ENCODE data around the gene ZC3HAV1. TPM values are rescaled to one million over a fixed set of nuclear protein-coding genes. Genes with fewer than 3 reads are reported as not detected.

Gene ZC3HAV1
- total RNA-seq (2016; rRNA removed; fragmentation: Illumina TruSeq; extraction: Trizol) (23.7 and 33.5 TPM in 2 replicates), polyA plus RNA-seq (2011; rRNA removed) (12.7 and 13.7 TPM in 2 replicates), polyA minus RNA-seq (2011; rRNA and poly(A)+ RNA removed; ENCODE audit: low replicate concordance) (30.1 and 55.4 TPM in 2 replicates), Bru-seq, nascent RNA (percentile 72 among the genes with signal in this experiment), BruChase-seq, experiment 1, labeled RNA remaining after a 6-hour chase (percentile 84 among the genes with signal in this experiment), BruChase-seq, experiment 2, labeled RNA remaining after a 2-hour chase (percentile 77 among the genes with signal in this experiment)
- total RNA-seq (2016; cell fraction: cytosol; rRNA removed; fragmentation: Illumina TruSeq; extraction: Trizol; ENCODE audit: low read depth): 3.5 and 4.3 TPM in 2 replicates
- total RNA-seq (2016; cell fraction: insoluble cytoplasmic fraction; rRNA removed; fragmentation: Illumina TruSeq; extraction: Trizol): 22.9 and 29.8 TPM in 2 replicates
- 9.5 and 10.0 TPM in 2 replicates for total RNA-seq (2016; cell fraction: membrane; rRNA removed; fragmentation: Illumina TruSeq; extraction: Trizol)
- 19.8 and 20.1 TPM in 2 replicates for total RNA-seq (2016; cell fraction: nucleus; rRNA removed; fragmentation: Illumina TruSeq; extraction: Trizol)
- polyA plus RNA-seq (2011; cell fraction: cytosol; rRNA removed): 6.8 and 12.0 TPM in 2 replicates
- 5.7 and 7.7 TPM in 2 replicates for polyA plus RNA-seq (2011; cell fraction: nucleus; rRNA removed)
- polyA plus RNA-seq (2012): 9.0 and 9.1 TPM in 2 replicates
- polyA plus RNA-seq (2016; cell fraction: cytosol; fragmentation: Illumina TruSeq; extraction: Trizol; ENCODE audit: low read depth): 0.80 and 0.85 TPM in 2 replicates
- polyA plus RNA-seq (2016; cell fraction: insoluble cytoplasmic fraction; fragmentation: Illumina TruSeq; extraction: Trizol; ENCODE audit: low read depth): 25.7 and 27.7 TPM in 2 replicates
- 2.5 and 2.7 TPM in 2 replicates for polyA plus RNA-seq (2016; cell fraction: membrane; fragmentation: Illumina TruSeq; extraction: Trizol; ENCODE audit: low read depth)
- 17.5 and 18.1 TPM in 2 replicates for polyA plus RNA-seq (2016; cell fraction: nucleus; fragmentation: Illumina TruSeq; extraction: Trizol; ENCODE audit: insufficient read depth, low read depth)
- polyA minus RNA-seq (2011; cell fraction: cytosol; rRNA and poly(A)+ RNA removed): 18.6 and 25.6 TPM in 2 replicates
- polyA minus RNA-seq (2011; cell fraction: nucleus; rRNA and poly(A)+ RNA removed): 17.3 and 24.6 TPM in 2 replicates
- long read RNA-seq, experiment 1, full-length matches to known transcripts: 3 of 19 reads
- long read RNA-seq, experiment 1, partial matches to known transcripts: 3 of 19 reads
- long read RNA-seq, experiment 1, other reads (novel, unspliced or antisense): 13 of 19 reads
- long read RNA-seq, experiment 2, full-length matches to known transcripts: 2 of 25 reads
- long read RNA-seq, experiment 2, partial matches to known transcripts: 1 of 25 reads
- long read RNA-seq, experiment 2, other reads (novel, unspliced or antisense): 22 of 25 reads

DNA sequence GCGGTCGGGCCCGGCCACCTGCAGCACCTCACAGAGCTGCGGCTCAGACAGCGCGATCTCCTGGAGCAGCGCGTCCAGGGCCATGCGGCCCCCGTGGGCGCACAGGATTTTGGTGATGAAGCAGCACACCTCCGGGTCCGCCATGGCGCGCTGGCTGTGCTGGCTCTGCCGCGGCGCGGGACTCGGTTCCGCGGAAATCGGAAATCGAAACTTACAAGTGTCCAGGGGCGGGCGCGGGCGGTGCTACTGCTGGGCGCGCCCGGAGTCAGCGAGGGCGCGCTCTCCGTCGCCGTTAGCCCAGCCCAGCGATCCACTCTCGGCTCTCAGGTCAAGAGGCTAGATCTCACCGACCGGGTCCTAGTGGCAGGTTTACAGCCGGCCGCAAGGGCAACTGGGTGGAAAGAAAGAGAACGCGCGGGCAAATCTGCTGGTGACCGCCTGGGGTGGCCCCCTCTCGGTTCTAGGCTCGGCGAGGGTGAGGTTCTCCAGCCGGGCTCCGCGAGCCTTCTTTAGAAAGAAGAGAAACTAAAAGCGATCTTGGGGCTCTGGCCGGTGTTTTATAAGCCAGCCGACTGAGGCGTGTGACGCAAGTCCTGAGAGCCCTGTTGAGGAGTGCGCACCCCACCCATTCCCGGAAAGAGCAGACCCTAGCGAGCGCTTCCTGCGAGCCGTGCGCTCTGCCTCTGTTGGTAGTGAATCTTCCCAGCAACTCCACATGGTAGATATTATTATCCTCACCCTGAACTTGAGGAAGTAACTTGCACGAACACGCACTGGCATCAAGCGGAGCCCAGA is at the start of gene ZC3HAV1:
Gene ZC3HAV1 (minus strand): TSS at position 533 of the 795 bp plus-strand sequence. CDS start 389 bp downstream, at position 144.
- DNase-seq (ENCODE audit: low spot score) (peak; percentile 76), ATAC-seq (peak; percentile 93), FAIRE-seq (peak; percentile 60)
- intact Hi-C loops (cut with micrococcal nuclease; ENCODE audit: unreplicated experiment): loop anchor here (1.0 to 10.0 kb wide), 3 partner anchors 8 to 235 kb away; partner anchors contain the start of genes FMC1 and UBN2
- CTCF ChIA-PET (ENCODE audit: low intra/inter-chr PET ratio, low total read pairs): no interaction called here
- H3K4me3 ChIP-seq (replicated peaks in 1 of 3; ENCODE audit: insufficient read depth in 1 of 3, low read depth in 2 of 3, low read length in 3 of 3): peak within 1 kb of the TSS; percentile 72 to 91 (median 80)
- no peaks in the 10 kb centered on the region for H3K36me3 ChIP-seq (replicated peaks in 1 of 2; ENCODE audit: control insufficient read depth in 1 of 2, insufficient read depth in 2 of 2, low read length in 2 of 2)
- H2AFZ ChIP-seq (ENCODE audit: low read length): peak within 1 kb of the TSS; percentile 66
- in situ Hi-C loops (cut with HindIII; ENCODE audit: extremely low pct_ligation_motif_present, low pct_unique_long_range_greater_than_20kb): no loop called here
- peak within 1 kb of the TSS; percentile 91 for H3K27ac ChIP-seq (ENCODE audit: extremely low read length, insufficient read depth, low read length)
- no peaks in the 10 kb centered on the region for H4K20me1 ChIP-seq (ENCODE audit: insufficient read depth, low read length)
- peak within 1 kb of the TSS; percentile 77 for H3K9ac ChIP-seq (ENCODE audit: insufficient read depth, low read depth, low read length)
- 1% methylated on average over 44 of the region's 68 CpGs for WGBS (ENCODE audit: low lambda C conversion rate)
- peaks cover 41% of the 10 kb centered on the region for H3K79me2 ChIP-seq (ENCODE audit: insufficient read depth, low read length)
- no peaks in the 10 kb centered on the region for H3K9me3 ChIP-seq (ENCODE audit: low read length)
- H3K4me1 ChIP-seq (ENCODE audit: insufficient read depth, low read length): peaks cover 70% of the 10 kb centered on the region
- peak within 1 kb of the TSS; percentile 97 for H3K4me2 ChIP-seq (ENCODE audit: low read depth, low read length)
- POLR2A ChIA-PET: no interaction called here
- TSS peak; percentile 96 for BruUV-seq (replicated peaks)
- H3K27me3 ChIP-seq (ENCODE audit: control insufficient read depth in 1 of 2, insufficient read depth in 2 of 2, low read length in 2 of 2): no peaks in the 10 kb centered on the region; a peak in 1 of 5 replicates
- TF ChIP-seq POLR2G (IDR thresholded peaks at IDR 0.05; ENCODE audit: low read depth, low read length): peak; percentile 92
- peak; percentile 80; the same call in 1 of the 2 replicates for TF ChIP-seq HOXA5 (CRISPR knock-in tag; IDR thresholded peaks at IDR 0.05)
- TF ChIP-seq, protein P1, sequence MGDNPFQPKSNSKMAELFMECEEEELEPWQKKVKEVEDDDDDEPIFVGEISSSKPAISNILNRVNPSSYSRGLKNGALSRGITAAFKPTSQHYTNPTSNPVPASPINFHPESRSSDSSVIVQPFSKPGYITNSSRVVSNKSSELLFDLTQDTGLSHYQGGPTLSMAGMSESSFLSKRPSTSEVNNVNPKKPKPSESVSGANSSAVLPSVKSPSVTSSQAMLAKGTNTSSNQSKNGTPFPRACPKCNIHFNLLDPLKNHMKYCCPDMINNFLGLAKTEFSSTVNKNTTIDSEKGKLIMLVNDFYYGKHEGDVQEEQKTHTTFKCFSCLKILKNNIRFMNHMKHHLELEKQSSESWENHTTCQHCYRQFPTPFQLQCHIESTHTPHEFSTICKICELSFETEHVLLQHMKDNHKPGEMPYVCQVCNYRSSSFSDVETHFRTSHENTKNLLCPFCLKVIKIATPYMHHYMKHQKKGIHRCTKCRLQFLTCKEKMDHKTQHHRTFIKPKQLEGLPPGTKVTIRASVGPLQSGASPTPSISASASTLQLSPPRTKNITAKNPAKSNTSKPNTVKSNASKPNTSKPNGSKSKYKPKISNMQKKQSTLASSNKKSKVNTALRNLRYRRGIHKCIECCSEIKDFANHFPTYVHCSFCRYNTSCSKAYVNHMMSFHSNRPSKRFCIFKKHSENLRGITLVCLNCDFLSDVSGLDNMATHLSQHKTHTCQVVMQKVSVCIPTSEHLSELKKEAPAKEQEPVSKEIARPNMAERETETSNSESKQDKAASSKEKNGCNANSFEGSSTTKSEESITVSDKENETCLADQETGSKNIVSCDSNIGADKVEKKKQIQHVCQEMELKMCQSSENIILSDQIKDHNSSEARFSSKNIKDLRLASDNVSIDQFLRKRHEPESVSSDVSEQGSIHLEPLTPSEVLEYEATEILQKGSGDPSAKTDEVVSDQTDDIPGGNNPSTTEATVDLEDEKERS (CRISPR knock-in tag; IDR thresholded peaks at IDR 0.05): peak; percentile 75; the same call in 1 of the 2 replicates
- TF ChIP-seq, protein P2, sequence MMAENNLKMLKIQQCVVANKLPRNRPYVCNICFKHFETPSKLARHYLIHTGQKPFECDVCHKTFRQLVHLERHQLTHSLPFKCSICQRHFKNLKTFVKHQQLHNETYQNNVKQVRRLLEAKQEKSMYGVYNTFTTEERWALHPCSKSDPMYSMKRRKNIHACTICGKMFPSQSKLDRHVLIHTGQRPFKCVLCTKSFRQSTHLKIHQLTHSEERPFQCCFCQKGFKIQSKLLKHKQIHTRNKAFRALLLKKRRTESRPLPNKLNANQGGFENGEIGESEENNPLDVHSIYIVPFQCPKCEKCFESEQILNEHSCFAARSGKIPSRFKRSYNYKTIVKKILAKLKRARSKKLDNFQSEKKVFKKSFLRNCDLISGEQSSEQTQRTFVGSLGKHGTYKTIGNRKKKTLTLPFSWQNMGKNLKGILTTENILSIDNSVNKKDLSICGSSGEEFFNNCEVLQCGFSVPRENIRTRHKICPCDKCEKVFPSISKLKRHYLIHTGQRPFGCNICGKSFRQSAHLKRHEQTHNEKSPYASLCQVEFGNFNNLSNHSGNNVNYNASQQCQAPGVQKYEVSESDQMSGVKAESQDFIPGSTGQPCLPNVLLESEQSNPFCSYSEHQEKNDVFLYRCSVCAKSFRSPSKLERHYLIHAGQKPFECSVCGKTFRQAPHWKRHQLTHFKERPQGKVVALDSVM (CRISPR knock-in tag; IDR thresholded peaks at IDR 0.05): peak; percentile 28; the same call in 1 of the 2 replicates
- peak; percentile 81 for TF ChIP-seq CEBPG (CRISPR knock-in tag; IDR thresholded peaks at IDR 0.05)
- TF ChIP-seq AGO2 (optimal IDR thresholded peaks at IDR 0.05; ENCODE audit: low read depth, low read length): peak; percentile 87
- peak; percentile 17; the same call in 1 of the 2 replicates for TF ChIP-seq MTA1 (CRISPR knock-in tag; IDR thresholded peaks at IDR 0.05; ENCODE audit: borderline replicate concordance)
- TF ChIP-seq ZNF781 (CRISPR knock-in tag; IDR thresholded peaks at IDR 0.05; ENCODE audit: borderline replicate concordance, not compliant biosample characterization): no peak
- TF ChIP-seq AHR (CRISPR knock-in tag; IDR thresholded peaks at IDR 0.05): 0 out of 2 replicates have a peak, but pooled peaks have one; percentile 21
